Islet of Langerhans (tissue), 1 donor: ENCODE data around the gene PKP3.
"Not testable (repeated sequence)": the region's sequence is repeated elsewhere in the genome, so short reads cannot be mapped to it uniquely, and the experiment has no call there.

Experiments used
- FAIRE-seq: peaks from one replicate; lab custom pipeline; 2011; peaks lifted over from hg19 to GRCh38; lab: Jason Lieb, UNC

The PKP3 gene

GRCh38 chr11:379205-380094 is 14.6 kb upstream of the PKP3 start:
- FAIRE-seq: no peak

DNA sequence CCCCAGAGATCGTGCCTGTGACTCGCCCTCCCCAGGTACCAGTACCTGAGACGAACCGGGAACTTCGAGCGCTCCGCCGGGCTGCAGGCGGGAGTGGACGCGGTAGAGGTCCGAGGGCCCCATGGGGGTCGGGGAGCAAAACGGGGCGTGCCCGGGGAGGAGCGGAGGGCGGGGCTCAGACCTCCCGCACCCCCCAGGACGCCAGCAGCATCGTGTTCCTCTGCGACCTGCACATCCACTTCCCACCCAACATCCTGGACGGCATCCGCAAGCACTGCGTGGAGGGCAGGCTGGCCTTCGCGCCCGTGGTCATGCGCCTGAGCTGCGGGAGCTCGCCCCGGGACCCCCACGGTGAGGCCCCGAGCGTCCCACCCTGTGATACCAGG is 13.9 kb upstream of the PKP3 start:
- FAIRE-seq: no peak

DNA sequence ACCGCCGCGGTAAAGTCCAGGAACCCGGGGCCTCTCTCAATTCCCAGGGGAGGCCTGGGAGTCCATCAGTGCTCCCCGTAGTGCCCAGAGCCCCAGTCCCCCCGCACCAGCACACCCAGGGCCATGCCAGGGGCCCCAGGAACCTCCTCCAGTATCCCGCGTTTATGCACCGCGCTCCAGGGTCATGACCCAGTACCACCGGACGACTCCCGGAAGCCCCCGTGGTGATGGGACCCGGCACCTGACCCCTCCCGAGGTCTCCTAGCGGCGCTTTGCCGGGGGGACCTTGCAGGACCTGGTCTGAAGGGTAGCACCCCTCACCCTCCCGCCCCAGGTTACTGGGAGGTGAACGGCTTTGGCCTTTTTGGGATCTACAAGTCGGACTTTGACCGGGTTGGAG is 13.5 kb upstream of the PKP3 start:
- FAIRE-seq: no peak

DNA sequence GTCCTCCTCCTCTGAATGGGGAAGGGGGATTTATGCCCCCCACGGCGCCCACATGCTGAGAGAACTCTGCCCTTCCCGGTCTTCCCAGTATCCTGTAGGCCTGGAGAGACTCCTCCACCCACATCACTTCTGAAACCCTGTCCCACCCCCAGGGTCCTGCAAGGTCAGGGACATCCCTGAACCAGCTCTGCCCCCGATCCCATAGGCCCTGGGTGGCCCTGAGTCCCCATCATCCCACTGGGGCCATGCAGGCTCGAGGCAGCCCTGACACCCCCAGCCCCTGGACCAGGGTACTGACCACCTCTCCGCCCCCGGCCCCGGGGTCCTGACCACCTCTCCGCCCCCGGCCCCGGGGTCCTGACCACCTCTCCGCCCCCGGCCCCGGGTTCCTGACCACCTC is 13.0 kb upstream of the PKP3 start:
- FAIRE-seq: no peak

- no peak for FAIRE-seq
Measured at GRCh38 chr11:381501-382072, 12.4 kb upstream of the PKP3 start.

DNA sequence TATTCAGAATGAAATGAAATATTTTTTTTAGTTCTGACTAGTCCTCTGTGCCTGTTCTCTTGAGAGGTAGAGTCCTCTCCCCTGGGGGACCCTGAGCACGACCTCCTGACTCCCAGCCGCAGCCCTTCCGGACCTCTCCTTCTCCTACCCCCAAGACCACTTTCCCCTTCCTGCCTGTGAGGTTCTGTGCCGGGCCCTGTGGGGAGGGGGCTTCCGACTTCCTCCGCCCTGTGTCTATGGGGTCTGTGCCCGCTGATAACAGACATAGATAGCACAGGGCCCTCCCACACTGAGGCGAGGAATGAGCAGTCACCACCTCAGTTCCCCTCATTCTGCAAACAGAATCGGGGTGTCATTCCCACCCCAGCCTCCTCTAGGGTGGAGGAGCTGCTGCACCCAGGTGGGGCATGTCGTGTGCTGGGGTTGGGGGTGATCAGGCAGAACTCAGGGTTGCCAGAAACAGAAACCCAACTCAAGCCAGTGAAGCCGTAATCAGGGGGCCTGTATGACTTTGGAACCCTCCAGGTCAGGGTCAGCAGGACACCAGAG is 11.9 kb upstream of the PKP3 start:
- no peak for FAIRE-seq

- no peak for FAIRE-seq
Measured at GRCh38 chr11:383431-383830, 10.6 kb upstream of the PKP3 start.

GRCh38 chr11:384511-384910 is 9.5 kb upstream of the PKP3 start:
- no peak for FAIRE-seq

GRCh38 chr11:385594-386351 is 8.2 kb upstream of the PKP3 start:
- FAIRE-seq: no peak

DNA sequence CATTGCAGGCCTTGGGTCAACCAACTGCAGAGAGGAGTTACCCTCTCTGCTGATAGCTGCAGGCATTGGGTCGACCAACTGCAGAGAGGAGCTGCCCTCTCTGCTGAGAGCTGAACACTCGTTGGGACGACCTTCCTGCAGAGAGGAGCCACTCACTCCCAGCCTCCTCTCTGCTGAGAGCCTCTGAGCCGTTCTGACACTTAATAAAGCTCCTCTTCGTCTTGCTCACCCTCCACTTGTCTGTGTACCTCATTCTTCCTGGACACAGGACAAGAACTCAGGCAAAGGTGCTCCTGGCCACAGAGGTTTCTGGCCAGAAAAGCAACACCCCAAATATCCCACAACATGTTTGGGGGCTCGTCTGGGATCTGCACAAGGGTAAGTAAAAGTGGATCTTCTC is 7.5 kb upstream of the PKP3 start:
- no peak for FAIRE-seq

GRCh38 chr11:387193-387793 is 6.7 kb upstream of the PKP3 start:
- no peak for FAIRE-seq

GRCh38 chr11:389369-389768 is 4.6 kb upstream of the PKP3 start:
- FAIRE-seq: not testable (repeated sequence)

GRCh38 chr11:390175-390574 is 3.8 kb upstream of the PKP3 start:
- no peak for FAIRE-seq

- FAIRE-seq: no peak
Measured at GRCh38 chr11:391117-392017, 2.6 kb upstream of the PKP3 start.

DNA sequence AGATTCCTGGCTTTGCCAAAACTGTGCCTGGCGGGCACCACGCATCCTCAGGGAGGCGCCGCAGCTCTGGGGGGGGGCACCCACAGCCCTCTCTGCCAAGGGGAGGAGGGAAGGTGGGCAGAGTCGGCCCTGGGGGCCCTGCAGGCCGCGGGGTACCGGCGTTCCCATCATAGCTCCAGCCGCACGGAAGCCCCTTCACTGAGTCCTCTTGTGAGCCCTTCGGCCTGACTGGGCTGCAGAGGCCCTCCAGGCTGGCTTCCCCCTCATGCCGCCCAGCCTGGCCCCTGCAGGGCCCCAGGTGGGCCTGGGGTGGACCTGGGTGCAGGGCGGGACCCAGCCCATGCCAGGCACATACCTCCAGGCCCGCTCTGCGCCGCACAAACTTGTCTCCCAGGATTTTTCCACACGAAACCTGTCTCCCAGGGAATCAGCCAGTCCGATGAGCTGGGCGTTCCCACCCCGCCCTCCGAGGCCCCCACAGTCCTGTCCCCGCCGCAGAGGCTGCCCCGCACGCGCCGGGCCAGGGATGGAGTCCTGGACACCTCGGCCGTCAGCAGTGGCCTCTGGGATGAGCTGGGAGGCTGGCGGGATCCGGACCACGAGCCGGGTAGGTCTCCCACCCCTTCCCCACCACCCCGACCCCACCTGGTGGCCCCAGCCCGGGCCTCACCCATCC is 1.8 kb upstream of the PKP3 start:
- FAIRE-seq: no peak

DNA sequence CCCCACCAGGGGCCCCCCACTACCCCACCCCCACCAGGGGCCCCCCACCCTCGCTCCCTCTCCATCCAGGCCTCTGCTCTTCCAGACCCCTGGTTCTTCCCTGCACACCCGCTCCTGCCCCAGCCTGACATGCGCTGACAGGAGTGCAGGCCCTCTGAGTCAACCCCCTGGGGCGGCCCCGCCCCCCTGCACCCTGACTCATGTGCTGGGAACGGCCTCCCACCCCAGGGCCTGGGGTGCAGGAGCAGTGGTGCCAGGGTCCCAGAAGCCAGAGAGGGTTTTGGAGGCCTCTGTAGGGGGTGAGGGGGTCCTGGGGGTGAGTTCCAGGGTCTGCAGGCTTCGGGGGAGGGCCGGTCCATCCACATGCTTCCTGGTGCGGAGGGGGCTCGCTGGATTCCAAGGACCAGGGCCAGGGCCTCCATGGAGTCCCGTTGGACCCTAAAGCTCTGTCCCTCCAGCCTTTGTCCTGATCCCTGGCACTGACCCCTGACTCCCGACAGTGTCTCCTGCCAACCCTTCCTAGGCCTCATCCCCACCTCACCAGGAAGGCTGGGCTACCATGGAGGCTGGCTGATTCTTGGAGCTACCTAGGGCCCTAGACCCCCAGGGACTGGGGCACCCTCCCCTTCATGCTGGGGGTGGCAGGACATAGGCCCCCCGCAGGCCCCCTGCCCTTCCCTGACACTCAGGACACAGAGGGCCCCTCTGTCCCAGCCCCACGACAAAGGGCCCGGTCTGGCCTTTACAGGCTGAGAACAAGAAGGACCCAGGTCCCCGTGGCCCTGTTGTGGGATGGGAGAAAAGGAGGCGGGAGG is 583 bp upstream of the PKP3 start:
- no peak for FAIRE-seq

GRCh38 chr11:394858-395655 is 1.0 kb downstream of the PKP3 start:
- FAIRE-seq: no peak

- FAIRE-seq: no peak
Measured at GRCh38 chr11:395866-396265, 1.9 kb downstream of the PKP3 start.

- no peak for FAIRE-seq
Measured at GRCh38 chr11:396511-396947, 2.5 kb downstream of the PKP3 start.
